Renal cortex interstitium (tissue), 11 donors: Measurements from ENCODE around the gene ISM2. TPM values are rescaled to one million over a fixed set of nuclear protein-coding genes. Genes with fewer than 3 reads are reported as not detected.

Experiments
- DNase-seq, 11 donors: peaks; one replicate each; pipeline ENCODE4 v3.0.0-alpha.2; 2013; ENCODE audit warnings: low read depth in 9 of 11, low spot score in 4 of 11; ENCODE audit errors: extremely low read depth in 1 of 11
- polyA plus RNA-seq, 3 donors: library from polyadenylated mRNA; unstranded; fragments of 120-200 nt; gene quantifications; one replicate each; pipeline ENCODE4 v1.2.1, GENCODE V29; 2013; ENCODE audit not compliant: insufficient read length in 3 of 3

Gene ISM2
- polyA plus RNA-seq, 3 donors = 1.3 to 3.6 (median 1.8) TPM

GRCh38 chr14:77511486-77512162 lies 13.0 kb upstream of the ISM2 start:
- DNase-seq = no peak

- DNase-seq = no peak
Measured at GRCh38 chr14:77509366-77509765, 10.8 kb upstream of the ISM2 start.

GRCh38 chr14:77508876-77509275 lies 10.3 kb upstream of the ISM2 start:
- DNase-seq = no peak

DNA sequence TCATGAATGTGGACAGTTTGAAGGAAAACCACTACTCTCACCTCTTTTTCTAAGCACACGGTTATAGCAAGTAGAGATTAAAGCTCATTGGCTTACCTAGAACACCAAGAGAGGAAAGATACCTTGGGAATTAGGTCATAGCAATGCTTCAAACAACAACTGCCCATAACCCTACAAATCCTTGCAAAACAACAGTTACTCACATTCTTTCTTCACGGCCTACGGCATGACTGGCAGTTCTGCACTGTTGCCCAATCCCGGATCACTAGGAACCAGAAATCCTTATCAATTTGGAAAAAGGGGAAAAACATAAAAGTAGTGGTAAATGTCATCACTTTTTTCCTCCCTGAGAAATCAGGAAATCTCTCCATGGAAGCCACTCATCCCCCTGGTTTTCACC lies 9.6 kb upstream of the ISM2 start:
- no peak for DNase-seq

DNA sequence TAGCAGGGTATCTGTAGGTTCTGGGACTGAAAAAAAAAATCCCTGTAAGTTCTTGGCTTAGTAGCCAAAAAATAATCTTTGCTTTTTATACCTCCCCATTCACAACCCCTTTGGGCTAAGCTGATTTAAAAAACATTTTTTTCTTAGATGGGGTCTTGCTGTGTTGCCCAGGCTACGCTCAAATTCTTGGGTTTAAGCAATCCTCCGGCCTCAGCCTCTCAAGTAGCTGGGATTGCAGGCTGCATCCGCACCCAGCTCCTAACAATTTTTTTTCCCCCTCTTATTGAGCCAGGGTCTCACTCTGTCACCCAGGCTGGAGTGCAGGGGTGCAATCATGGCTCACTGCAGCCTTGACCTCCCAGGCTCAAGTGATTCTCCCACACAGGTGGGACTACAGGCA lies 9.1 kb upstream of the ISM2 start:
- DNase-seq = no peak

GRCh38 chr14:77505031-77505430 lies 6.4 kb upstream of the ISM2 start:
- DNase-seq = no peak

GRCh38 chr14:77503138-77503537 lies 4.5 kb upstream of the ISM2 start:
- no peak for DNase-seq

DNA sequence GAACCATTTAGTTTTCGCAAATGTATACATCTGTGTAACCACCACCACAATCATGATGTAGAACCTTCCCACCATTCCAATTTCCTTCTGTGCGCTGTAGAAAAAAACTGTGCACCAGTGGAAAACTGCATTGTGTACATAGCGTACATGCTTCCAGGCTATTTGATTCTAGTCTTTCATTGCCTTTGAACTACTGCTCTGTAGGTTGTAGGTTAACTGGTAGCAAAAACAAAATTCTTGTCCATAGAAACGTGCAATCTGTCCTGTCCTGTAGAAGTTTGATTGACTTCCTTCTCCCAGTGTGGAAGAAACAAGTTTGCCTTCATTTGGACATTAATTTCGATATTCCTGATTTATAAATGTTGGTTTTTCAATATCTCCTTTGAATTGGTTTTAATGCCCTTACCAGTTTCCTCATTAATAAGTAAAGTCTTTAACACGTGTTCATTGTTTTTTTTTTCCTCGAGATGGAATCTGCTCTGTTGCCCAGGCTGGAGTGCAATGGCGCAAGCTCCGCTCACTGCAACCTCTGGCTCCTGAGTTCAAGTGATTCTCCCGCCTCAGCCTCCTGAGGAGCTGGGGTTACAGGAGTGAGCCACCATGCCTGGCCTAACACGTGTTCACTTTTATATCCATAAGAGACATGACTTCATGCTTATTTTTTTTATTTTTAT lies 3.6 kb upstream of the ISM2 start:
- no peak for DNase-seq

DNA sequence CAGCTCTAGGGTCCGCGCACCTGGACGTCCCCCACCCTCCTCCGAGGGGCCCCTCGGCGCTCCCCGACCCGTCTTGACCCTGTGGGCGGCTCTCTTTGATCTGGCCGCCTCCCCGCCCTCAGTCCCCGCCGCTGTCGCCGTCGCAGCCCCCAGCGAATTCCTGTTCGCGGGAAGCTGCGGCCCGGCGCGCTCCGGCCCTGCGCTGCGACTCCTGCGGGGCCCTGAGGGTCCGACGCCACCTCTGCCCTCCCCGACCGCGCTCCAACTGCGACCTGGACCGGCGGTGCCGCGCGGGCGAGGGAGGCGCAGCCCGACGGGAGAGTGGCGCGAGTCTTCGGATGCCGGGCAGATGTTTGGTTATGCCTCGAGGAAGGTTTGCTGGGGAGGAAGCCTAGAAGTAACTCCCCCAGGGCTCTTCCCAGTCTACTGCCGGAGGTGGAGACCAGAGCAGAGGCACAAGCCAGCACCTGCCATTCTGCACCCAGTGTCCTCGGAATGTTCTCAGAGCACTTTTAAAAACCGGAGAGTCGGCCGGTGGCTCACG lies 440 bp upstream of the ISM2 start:
- peak in 2 of 11 donors; percentile 16 to 19 for DNase-seq

DNA sequence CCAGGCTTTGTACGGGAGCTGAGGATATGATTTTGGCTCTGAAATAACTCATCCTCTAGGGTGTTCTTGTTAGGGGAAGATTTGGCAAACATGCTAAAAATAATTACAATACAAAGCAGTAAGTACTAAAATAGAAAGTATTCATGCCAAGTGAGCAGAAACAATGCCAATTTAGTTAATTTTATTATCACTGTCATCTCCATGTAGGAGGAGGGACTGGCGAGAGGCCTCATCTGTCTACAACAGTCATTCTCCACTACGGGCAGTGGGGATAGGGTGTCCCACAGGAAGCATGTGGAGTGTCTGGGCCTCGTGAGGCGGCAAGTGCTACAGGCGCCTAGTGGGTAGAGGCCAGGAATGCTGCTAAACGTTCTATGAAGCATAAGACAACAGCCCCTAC lies 3.3 kb downstream of the ISM2 start:
- no peak for DNase-seq

DNA sequence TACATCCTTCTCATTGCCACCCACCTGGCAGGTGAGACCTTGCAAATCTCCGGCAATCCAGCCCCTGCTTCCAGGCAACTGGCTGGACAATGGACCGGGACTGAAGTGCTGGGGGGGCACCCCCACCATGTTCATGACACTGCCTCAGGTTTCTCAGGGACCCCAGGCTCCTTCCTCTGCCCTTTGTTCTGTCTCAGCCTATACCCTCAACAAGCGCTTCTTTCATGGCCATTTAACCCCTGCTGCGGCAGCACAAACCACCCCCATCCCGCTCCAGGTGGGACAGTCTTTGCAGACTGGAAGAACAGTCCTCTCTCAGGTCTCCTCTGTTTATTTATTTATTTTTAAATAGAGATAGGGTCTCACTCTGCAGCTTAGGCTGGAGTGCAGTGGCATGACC lies 7.6 kb downstream of the ISM2 start:
- no peak for DNase-seq

- DNase-seq = no peak
Measured at GRCh38 chr14:77490347-77490986, 8.1 kb downstream of the ISM2 start.

DNA sequence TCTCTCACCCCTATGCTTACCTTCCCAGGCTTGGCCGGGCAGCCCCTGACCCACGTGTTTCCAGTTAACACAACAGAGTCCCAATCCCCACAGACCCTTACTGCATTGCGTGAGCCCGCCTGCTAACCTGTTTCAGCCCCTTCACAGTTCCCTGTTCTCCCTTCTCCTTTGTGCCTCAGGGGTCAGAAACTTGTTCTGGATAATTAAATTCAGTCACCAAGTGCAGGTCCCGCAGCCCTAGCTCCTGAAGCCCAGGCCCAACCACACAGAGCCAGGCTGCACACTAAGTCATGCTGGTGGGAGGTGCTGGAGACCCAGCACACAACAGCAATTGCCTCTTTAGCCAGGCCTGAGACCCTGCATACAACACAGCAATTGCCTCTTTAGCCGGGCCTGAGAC lies 9.6 kb downstream of the ISM2 start:
- DNase-seq = peak in 1 of 11 donors; percentile 46

- DNase-seq = no peak
Measured at GRCh38 chr14:77488558-77488957, 10.1 kb downstream of the ISM2 start.

DNA sequence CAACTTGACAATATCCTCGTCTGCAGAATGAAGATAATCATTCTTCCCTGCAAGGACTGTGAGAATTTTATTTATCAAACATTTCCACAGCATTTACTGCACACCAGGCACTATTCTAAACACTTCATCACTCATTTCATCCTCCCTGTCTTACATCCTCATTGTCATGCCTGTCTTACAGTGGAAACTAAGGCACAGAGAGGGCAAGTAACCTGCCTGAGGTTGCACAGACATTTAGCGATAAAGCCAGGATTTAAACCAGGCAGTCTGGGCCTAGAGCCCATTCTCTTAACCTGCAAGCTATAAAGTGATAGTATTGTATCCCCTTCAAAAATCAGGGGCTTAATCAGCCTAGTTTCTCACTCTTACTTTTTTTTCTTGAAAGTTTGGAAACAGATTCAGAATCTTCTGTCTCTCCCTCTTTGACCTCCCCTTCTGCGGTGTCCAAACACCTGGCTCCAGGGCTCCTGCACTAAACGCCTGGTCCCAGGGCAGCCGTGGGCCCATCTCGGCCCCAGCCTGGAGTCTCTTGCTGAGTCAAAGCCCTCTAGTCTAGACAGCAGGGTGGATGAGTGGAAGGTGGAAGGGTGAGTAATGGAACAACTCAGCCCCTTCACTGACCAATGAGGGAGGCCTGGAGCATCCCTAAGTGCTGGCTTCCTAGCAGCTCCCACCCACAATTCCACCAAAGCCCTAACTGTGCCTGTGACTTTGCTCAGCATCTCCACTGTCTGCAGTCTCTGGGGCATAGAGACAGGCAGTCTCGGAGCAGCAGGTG lies 12.5 kb downstream of the ISM2 start:
- no peak for DNase-seq

- DNase-seq = no peak
Measured at GRCh38 chr14:77485256-77485655, 13.4 kb downstream of the ISM2 start.

GRCh38 chr14:77482422-77482821 lies 16.2 kb downstream of the ISM2 start:
- DNase-seq = no peak

- DNase-seq = no peak
Measured at GRCh38 chr14:77478796-77479195, 19.8 kb downstream of the ISM2 start.

DNA sequence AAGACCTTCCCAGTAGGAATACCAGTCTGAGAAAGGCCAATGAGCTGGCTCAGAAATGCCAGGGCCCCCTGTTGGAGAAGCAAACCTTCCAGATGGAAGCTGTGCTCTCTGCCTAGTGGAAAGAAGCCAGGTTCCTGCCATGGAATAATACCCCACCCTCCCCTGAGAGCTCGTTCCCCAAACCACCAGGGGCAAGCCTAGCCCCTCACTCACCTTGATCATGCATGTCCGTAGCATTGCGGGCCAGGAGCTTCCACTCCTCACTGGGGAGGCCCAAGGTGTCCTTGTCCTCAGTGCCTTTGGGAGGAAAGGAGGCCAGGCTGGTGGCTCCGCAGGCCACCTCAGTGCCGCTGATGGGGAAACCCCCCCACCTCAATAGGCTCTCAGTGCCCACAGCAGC lies 20.6 kb downstream of the ISM2 start:
- DNase-seq = no peak
